ENCODE measurements around the gene ABCC4. TPM values are rescaled to one million over a fixed set of nuclear protein-coding genes. Genes with fewer than 3 reads are reported as not detected.

The ABCC4 gene
- total RNA-seq, 1 experiment from 2014 or later, result 26.3 TPM

GRCh38 chr13:95120650-95121049 is 180.6 kb downstream of the ABCC4 start:
- ChIA-PET POLR2A (no interaction called here), CTCF (no interaction called here), RAD21 (ENCODE audit: low non-redundant PET in 1 of 2, low total read pairs in 2 of 2, uncharacterized antibody in 2 of 2, unreplicated experiment in 2 of 2) (no interaction called here)
- no peaks in the 10 kb centered on the region for H3K36me3 ChIP-seq (ENCODE audit: control insufficient read depth in 1 of 2, insufficient read depth in 2 of 2, low read length in 2 of 2)
- TF ChIP-seq ZNF274 (IDR thresholded peaks at IDR 0.05; ENCODE audit: low read depth, low read length) (no peak), ZFX (IDR thresholded peaks at IDR 0.05) (no peak), SIN3A (IDR thresholded peaks at IDR 0.05; ENCODE audit: low read depth) (no peak), ELF1 (IDR thresholded peaks at IDR 0.05; ENCODE audit: borderline replicate concordance, low read depth) (no peak), REST (IDR thresholded peaks at IDR 0.05; ENCODE audit: low read depth) (no peak), RAD21 (IDR thresholded peaks at IDR 0.05; ENCODE audit: low read depth) (no peak), EZH2phosphoT487 (IDR thresholded peaks at IDR 0.05; ENCODE audit: borderline replicate concordance) (no peak), SRF (IDR thresholded peaks at IDR 0.05; ENCODE audit: low read depth) (no peak), CTCF (IDR thresholded peaks at IDR 0.05 in 2 of 3, conservative IDR thresholded peaks at IDR 0.05 in 1 of 3; ENCODE audit: borderline replicate concordance in 1 of 3, insufficient read depth in 1 of 3, low read depth in 2 of 3, low read length in 2 of 3) (no peak)
- no peaks in the 10 kb centered on the region for H3K9me3 ChIP-seq (ENCODE audit: control insufficient read depth in 1 of 2, insufficient read depth in 1 of 2, low read depth in 1 of 2, low read length in 2 of 2)
- no peaks in the 10 kb centered on the region for H4K20me1 ChIP-seq (ENCODE audit: insufficient read depth)
- no TSS peak for BruUV-seq (replicated peaks)
- H3K79me2 ChIP-seq (ENCODE audit: insufficient read depth, low read length), result no peaks in the 10 kb centered on the region
- intact Hi-C loops (cut with micrococcal nuclease), result no loop called here
- no peak overlapping the region for H3K4me3 ChIP-seq (replicated peaks in 1 of 2; ENCODE audit: low read depth in 1 of 2, low read length in 2 of 2)
- ATAC-seq (no peak), DNase-seq (ENCODE audit: low read depth, low spot score) (no peak)
- no peaks in the 10 kb centered on the region for H3K4me1 ChIP-seq (ENCODE audit: control insufficient read depth in 1 of 2, insufficient read depth in 2 of 2, low read length in 2 of 2)
- H2AFZ ChIP-seq (ENCODE audit: low read depth, low read length, poor library complexity, severe bottlenecking), result no peak overlapping the region
- H3K27ac ChIP-seq (ENCODE audit: low read depth, low read length), result no peak overlapping the region
- H3K27me3 ChIP-seq (ENCODE audit: insufficient read depth, low read length), result no peaks in the 10 kb centered on the region
- no peak overlapping the region for H3K9ac ChIP-seq (ENCODE audit: low read length)
- no peak overlapping the region for H3K4me2 ChIP-seq (ENCODE audit: low read length)
- H3K9me2 ChIP-seq (ENCODE audit: insufficient read depth), result no peaks in the 10 kb centered on the region
